Measurements from ENCODE around the gene RAD51B.

DNA sequence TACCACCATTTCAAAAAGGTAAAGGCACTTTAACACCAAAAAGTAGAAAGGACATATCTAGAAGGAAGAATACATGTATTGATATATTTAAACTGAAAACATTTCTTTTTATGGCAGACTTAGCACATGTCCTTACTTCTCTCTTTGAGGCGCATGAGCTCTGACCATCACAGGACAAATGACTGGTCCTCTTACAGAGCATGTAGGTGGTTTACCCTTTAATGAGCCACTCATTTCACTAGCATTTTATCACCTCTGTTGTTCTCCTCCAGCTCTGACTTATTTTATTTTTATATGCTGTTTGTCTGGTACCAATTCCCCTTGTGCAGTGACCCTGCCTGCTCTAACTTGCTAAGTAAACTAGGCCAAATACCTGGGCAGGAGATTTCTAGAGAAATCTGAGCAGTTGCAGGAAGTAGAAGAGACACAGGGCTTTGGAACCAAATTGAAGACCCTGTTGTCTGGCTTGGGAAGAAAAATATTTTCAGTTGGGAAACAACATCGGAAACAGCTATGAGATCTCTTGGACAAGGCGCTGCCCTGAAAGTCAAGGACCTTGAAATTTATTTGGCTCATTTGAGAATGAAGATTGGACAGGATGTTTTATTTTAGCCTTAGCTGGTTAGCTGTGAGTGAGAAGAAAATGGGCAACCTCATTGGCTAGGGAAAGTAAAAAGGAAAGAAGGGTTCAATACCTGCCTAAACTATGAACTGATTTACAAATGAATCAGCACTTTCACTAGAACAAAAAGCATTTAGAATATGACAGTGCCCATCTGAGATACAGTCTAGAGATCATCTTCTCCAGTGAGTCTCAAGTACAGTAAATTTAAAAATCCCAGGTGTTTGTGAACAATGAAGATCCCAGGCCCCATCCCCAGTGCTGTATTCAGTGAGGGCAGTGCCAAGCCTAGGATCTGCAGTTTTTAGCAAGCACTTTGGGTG, 598.9 kb downstream of the RAD51B start:
- TF ChIP-seq, protein P1, sequence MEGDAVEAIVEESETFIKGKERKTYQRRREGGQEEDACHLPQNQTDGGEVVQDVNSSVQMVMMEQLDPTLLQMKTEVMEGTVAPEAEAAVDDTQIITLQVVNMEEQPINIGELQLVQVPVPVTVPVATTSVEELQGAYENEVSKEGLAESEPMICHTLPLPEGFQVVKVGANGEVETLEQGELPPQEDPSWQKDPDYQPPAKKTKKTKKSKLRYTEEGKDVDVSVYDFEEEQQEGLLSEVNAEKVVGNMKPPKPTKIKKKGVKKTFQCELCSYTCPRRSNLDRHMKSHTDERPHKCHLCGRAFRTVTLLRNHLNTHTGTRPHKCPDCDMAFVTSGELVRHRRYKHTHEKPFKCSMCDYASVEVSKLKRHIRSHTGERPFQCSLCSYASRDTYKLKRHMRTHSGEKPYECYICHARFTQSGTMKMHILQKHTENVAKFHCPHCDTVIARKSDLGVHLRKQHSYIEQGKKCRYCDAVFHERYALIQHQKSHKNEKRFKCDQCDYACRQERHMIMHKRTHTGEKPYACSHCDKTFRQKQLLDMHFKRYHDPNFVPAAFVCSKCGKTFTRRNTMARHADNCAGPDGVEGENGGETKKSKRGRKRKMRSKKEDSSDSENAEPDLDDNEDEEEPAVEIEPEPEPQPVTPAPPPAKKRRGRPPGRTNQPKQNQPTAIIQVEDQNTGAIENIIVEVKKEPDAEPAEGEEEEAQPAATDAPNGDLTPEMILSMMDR (IDR thresholded peaks at IDR 0.05), result no peak
- TF ChIP-seq POLR2A (IDR thresholded peaks at IDR 0.05), result no peak
